Measurements from ENCODE around the gene FAM174C.

The FAM174C gene

DNA sequence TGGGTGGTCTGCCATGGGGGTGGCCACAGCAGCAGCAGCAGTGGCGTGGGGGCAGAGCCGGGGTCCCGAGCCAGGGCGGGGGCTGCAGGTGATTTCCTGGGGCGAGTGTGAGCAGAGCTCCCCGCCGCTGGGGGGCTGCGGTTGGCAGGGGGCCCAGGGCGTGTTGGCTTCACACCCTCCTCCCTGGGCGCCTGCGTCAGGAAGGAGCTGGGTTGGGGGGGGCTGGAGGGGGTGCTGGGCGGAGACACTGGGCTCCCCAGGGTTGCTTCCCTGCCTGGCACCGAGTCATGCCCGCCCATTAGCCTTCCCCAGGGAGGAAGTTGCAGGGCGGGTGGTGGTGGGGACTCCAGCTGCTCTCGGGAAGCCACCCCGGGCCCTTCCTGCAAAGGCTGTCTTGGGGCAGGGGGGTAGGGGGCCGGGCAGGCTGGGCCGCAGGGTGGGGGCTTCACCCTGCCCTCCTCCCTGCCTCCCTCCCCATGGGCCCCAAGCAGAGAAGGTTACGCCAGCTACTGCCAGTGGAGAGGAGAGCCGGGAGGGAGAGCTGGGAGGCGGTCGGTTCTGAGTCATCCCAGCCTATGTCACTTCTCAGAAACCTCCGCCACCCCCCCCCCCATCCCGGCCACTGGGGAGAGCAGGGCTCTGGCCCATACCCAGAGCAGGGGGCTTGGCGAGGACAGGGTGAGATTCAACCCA is 22.4 kb upstream of the FAM174C start (continued):
- TF ChIP-seq ZNF777 (tag by site-specific recombination; IDR thresholded peaks at IDR 0.05; ENCODE audit: borderline replicate concordance): no peak
- peak; percentile 91 for TF ChIP-seq ZFHX2 (tag by site-specific recombination; conservative IDR thresholded peaks at IDR 0.05)
- TF ChIP-seq ZNF416 (tag by site-specific recombination; IDR thresholded peaks at IDR 0.05): no peak
- TF ChIP-seq SP7 (tag by site-specific recombination; IDR thresholded peaks at IDR 0.05): peak; percentile 63
- TF ChIP-seq TCF7L2 (IDR thresholded peaks at IDR 0.05; ENCODE audit: borderline replicate concordance, low read depth, low read length): no peak
- TF ChIP-seq ZNF274 (IDR thresholded peaks at IDR 0.05; ENCODE audit: low read length): no peak
- TF ChIP-seq ZNF274 (tag by site-specific recombination; IDR thresholded peaks at IDR 0.05; ENCODE audit: borderline replicate concordance): no peak

DNA sequence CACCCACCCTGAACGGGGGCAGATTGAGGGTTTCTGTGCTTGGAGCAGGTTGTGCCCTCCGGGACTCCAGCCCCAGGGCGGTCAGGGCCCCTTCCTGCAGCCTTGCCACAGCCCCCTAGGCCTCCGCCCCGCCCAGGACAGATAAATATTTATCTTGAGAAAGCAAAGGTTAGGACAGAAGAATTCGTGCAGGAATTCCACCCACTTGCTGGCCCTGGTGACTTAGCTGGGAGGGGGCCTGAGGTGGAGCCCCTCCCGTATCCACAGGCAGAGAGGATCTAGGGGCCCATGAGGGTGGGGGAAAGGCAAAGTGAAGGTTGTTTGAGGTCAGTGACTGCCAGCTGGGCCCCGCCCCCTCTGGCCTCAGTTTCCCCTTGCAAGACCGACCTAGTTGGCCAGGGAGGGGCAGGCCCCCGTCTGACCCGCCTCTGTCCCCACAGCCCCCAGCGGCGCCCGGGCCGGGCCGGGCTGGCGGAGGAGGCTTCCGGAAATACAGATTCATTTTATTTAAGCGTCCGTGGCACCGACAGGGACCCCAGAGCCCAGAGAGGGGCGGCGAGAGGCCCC is 21.7 kb upstream of the FAM174C start:
- CTCF ChIA-PET: interaction anchor here (0.6 to 2.7 kb wide), 4 partner anchors 10 to 626 kb away, joined by 3 to 13 read pairs (median 12); partner anchors contain the start of gene CIRBP
- H3K9me3 ChIP-seq (ENCODE audit: control insufficient read depth, insufficient read depth, low read depth, low read length): no peaks in the 10 kb centered on the region
- peak overlapping the region; percentile 100 for H3K27ac ChIP-seq (ENCODE audit: extremely low read depth, low read depth, low read length)
- peak overlapping the region; percentile 92 for H3K4me3 ChIP-seq (ENCODE audit: low read depth, low read length)
- peaks cover 16% of the 10 kb centered on the region for H3K4me1 ChIP-seq (ENCODE audit: control insufficient read depth, insufficient read depth, low read length)
- POLR2A ChIA-PET: interaction anchor here (0.5 to 10.8 kb wide), 13 partner anchors 8 to 252 kb away, joined by 3 to 407 read pairs (median 5); partner anchors contain the start of genes ATP5F1D, CIRBP and FAM174C
- peaks cover 21 to 58% of the 10 kb centered on the region in 2 experiments for H3K36me3 ChIP-seq (ENCODE audit: control insufficient read depth in 2 of 2, insufficient read depth in 1 of 2, low read length in 2 of 2)
- TF ChIP-seq ZEB2 (tag by site-specific recombination; IDR thresholded peaks at IDR 0.05) (peak; percentile 15; the same call in 1 of the 2 replicates), ZFHX2 (tag by site-specific recombination; conservative IDR thresholded peaks at IDR 0.05) (peak; percentile 32; the same call in 1 of the 2 replicates), SP7 (tag by site-specific recombination; IDR thresholded peaks at IDR 0.05) (0 out of 2 replicates have a peak, but pooled peaks have one; percentile 4), ZNF843 (tag by site-specific recombination; IDR thresholded peaks at IDR 0.05) (no peak), ZNF654 (tag by site-specific recombination; IDR thresholded peaks at IDR 0.05; ENCODE audit: low read depth) (no peak), ZNF202 (tag by site-specific recombination; IDR thresholded peaks at IDR 0.05; ENCODE audit: borderline replicate concordance) (no peak), ZNF341 (tag by site-specific recombination; IDR thresholded peaks at IDR 0.05; ENCODE audit: low read depth) (0 out of 2 replicates have a peak, but pooled peaks have one; percentile 24), SP2 (tag by site-specific recombination; IDR thresholded peaks at IDR 0.05) (0 out of 2 replicates have a peak, but pooled peaks have one; percentile 1), ZBTB7A (tag by site-specific recombination; IDR thresholded peaks at IDR 0.05; ENCODE audit: low read depth) (0 out of 2 replicates have a peak, but pooled peaks have one; percentile 32), ZNF707 (tag by site-specific recombination; IDR thresholded peaks at IDR 0.05) (no peak), ZNF48 (tag by site-specific recombination; IDR thresholded peaks at IDR 0.05) (no peak), EGR2 (tag by site-specific recombination; IDR thresholded peaks at IDR 0.05; ENCODE audit: low read depth) (peak; percentile 35; the same call in 1 of the 2 replicates), ZNF473 (tag by site-specific recombination; IDR thresholded peaks at IDR 0.05) (no peak), ZNF266 (tag by site-specific recombination; IDR thresholded peaks at IDR 0.05; ENCODE audit: low read depth) (no peak)
- TF ChIP-seq, protein P1, sequence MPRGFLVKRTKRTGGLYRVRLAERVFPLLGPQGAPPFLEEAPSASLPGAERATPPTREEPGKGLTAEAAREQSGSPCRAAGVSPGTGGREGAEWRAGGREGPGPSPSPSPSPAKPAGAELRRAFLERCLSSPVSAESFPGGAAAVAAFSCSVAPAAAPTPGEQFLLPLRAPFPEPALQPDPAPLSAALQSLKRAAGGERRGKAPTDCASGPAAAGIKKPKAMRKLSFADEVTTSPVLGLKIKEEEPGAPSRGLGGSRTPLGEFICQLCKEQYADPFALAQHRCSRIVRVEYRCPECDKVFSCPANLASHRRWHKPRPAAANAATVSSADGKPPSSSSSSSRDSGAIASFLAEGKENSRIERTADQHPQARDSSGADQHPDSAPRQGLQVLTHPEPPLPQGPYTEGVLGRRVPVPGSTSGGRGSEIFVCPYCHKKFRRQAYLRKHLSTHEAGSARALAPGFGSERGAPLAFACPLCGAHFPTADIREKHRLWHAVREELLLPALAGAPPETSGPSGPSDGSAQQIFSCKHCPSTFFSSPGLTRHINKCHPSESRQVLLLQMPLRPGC (tag by site-specific recombination; IDR thresholded peaks at IDR 0.05): 0 out of 2 replicates have a peak, but pooled peaks have one; percentile 5
- TF ChIP-seq, protein P2, sequence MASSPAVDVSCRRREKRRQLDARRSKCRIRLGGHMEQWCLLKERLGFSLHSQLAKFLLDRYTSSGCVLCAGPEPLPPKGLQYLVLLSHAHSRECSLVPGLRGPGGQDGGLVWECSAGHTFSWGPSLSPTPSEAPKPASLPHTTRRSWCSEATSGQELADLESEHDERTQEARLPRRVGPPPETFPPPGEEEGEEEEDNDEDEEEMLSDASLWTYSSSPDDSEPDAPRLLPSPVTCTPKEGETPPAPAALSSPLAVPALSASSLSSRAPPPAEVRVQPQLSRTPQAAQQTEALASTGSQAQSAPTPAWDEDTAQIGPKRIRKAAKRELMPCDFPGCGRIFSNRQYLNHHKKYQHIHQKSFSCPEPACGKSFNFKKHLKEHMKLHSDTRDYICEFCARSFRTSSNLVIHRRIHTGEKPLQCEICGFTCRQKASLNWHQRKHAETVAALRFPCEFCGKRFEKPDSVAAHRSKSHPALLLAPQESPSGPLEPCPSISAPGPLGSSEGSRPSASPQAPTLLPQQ (tag by site-specific recombination; IDR thresholded peaks at IDR 0.05): no peak
- TF ChIP-seq, protein P3, sequence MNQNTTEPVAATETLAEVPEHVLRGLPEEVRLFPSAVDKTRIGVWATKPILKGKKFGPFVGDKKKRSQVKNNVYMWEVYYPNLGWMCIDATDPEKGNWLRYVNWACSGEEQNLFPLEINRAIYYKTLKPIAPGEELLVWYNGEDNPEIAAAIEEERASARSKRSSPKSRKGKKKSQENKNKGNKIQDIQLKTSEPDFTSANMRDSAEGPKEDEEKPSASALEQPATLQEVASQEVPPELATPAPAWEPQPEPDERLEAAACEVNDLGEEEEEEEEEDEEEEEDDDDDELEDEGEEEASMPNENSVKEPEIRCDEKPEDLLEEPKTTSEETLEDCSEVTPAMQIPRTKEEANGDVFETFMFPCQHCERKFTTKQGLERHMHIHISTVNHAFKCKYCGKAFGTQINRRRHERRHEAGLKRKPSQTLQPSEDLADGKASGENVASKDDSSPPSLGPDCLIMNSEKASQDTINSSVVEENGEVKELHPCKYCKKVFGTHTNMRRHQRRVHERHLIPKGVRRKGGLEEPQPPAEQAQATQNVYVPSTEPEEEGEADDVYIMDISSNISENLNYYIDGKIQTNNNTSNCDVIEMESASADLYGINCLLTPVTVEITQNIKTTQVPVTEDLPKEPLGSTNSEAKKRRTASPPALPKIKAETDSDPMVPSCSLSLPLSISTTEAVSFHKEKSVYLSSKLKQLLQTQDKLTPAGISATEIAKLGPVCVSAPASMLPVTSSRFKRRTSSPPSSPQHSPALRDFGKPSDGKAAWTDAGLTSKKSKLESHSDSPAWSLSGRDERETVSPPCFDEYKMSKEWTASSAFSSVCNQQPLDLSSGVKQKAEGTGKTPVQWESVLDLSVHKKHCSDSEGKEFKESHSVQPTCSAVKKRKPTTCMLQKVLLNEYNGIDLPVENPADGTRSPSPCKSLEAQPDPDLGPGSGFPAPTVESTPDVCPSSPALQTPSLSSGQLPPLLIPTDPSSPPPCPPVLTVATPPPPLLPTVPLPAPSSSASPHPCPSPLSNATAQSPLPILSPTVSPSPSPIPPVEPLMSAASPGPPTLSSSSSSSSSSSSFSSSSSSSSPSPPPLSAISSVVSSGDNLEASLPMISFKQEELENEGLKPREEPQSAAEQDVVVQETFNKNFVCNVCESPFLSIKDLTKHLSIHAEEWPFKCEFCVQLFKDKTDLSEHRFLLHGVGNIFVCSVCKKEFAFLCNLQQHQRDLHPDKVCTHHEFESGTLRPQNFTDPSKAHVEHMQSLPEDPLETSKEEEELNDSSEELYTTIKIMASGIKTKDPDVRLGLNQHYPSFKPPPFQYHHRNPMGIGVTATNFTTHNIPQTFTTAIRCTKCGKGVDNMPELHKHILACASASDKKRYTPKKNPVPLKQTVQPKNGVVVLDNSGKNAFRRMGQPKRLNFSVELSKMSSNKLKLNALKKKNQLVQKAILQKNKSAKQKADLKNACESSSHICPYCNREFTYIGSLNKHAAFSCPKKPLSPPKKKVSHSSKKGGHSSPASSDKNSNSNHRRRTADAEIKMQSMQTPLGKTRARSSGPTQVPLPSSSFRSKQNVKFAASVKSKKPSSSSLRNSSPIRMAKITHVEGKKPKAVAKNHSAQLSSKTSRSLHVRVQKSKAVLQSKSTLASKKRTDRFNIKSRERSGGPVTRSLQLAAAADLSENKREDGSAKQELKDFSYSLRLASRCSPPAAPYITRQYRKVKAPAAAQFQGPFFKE (tag by site-specific recombination; IDR thresholded peaks at IDR 0.05; ENCODE audit: borderline replicate concordance): no peak
